Measurements from ENCODE around the gene ESD.

DNA sequence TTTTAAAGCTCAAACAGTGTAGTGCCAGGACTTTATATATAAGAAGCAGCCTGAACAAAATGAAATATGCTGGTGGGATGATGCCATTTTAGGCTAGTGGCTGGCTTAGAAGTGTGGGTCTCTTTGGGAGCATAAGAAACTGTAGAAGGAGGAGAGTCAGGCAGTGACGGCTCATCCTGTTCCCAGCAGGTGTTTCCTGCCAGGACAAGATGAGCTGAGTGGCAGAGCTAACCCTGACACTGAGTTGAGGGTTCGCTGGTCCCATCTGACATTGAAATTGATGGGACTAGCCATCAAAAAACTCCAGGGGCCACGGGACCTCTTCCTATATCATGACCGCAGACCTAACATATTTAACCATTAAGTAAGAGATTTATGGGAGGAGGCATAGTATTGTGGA lies 51.3 kb downstream of the ESD start:
- no peak for TF ChIP-seq EZH2 (IDR thresholded peaks at IDR 0.05; ENCODE audit: insufficient read depth, poor library complexity, severe bottlenecking)
- no peak for TF ChIP-seq EZH2phosphoT487 (IDR thresholded peaks at IDR 0.05; ENCODE audit: insufficient read depth, low read depth)

Measured in GM23248 (cell line).